ENCODE data around the gene NBPF9.
"Not testable (repeated sequence)": the region's sequence is repeated elsewhere in the genome, so short reads cannot be mapped to it uniquely, and the experiment has no call there.

The NBPF9 gene, protein sequence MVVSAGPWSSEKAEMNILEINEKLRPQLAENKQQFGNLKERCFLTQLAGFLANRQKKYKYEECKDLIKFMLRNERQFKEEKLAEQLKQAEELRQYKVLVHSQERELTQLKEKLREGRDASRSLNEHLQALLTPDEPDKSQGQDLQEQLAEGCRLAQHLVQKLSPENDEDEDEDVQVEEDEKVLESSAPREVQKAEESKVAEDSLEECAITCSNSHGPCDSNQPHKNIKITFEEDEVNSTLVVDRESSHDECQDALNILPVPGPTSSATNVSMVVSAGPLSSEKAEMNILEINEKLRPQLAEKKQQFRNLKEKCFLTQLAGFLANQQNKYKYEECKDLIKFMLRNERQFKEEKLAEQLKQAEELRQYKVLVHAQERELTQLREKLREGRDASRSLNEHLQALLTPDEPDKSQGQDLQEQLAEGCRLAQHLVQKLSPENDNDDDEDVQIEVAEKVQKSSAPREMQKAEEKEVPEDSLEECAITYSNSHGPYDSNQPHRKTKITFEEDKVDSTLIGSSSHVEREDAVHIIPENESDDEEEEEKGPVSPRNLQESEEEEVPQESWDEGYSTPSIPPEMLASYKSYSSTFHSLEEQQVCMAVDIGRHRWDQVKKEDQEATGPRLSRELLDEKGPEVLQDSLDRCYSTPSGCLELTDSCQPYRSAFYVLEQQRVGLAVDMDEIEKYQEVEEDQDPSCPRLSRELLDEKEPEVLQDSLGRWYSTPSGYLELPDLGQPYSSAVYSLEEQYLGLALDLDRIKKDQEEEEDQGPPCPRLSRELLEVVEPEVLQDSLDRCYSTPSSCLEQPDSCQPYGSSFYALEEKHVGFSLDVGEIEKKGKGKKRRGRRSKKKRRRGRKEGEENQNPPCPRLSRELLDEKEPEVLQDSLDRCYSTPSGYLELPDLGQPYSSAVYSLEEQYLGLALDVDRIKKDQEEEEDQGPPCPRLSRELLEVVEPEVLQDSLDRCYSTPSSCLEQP (N-terminal part only)

DNA sequence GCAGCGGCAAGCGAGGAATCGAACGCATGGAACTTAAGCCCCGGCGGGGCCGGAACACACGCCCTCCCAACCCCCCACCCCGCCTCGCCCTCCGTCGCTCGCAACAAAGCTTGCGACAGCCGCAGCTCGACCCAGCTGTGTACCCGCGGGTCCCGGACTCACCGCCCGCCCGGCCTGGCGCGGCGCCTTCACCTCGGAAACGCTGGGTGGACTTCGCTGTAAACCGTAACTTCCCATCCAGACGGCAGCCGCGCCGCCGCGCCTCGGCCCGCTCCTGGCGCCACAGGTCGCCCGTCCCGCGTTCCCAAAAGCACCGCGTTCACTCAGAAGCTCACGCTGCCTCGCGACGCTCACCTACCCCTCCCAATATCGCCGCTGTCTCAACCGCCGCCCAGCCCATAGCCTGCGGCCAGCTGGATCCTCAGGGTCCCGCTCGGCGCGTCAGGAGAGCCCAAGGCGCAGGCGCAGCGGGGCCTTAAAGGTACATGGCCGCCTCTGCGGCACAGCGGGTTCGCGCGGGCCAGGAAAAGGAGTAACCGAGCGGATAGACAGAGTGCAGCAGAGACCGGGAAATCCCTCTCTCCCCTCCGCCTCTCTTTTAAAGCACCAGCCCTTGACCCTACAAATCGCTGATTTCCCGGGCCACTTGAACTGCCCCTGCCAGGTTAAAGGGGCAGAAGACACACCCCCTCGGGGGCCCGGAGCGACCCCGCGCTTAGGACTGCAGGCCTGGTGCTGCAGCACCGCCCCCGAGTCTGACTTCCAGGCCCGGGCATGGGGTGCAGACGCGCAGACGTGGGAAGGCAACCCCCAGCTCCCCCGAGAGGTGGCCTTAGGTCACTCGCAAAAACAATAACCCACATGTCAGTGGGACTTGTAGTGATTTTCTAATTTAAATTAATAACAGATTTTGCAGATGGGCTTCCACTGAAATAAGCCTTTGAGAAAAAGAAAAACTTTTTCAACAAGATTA lies at the start of gene NBPF9:
TSS of gene NBPF9 (minus strand) at position 443 of the 973 bp plus-strand sequence. CDS start 21,412 bp downstream, outside the sequence.
- TF ChIP-seq, protein P1, sequence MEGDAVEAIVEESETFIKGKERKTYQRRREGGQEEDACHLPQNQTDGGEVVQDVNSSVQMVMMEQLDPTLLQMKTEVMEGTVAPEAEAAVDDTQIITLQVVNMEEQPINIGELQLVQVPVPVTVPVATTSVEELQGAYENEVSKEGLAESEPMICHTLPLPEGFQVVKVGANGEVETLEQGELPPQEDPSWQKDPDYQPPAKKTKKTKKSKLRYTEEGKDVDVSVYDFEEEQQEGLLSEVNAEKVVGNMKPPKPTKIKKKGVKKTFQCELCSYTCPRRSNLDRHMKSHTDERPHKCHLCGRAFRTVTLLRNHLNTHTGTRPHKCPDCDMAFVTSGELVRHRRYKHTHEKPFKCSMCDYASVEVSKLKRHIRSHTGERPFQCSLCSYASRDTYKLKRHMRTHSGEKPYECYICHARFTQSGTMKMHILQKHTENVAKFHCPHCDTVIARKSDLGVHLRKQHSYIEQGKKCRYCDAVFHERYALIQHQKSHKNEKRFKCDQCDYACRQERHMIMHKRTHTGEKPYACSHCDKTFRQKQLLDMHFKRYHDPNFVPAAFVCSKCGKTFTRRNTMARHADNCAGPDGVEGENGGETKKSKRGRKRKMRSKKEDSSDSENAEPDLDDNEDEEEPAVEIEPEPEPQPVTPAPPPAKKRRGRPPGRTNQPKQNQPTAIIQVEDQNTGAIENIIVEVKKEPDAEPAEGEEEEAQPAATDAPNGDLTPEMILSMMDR (IDR thresholded peaks at IDR 0.05): not testable (repeated sequence)

DNA sequence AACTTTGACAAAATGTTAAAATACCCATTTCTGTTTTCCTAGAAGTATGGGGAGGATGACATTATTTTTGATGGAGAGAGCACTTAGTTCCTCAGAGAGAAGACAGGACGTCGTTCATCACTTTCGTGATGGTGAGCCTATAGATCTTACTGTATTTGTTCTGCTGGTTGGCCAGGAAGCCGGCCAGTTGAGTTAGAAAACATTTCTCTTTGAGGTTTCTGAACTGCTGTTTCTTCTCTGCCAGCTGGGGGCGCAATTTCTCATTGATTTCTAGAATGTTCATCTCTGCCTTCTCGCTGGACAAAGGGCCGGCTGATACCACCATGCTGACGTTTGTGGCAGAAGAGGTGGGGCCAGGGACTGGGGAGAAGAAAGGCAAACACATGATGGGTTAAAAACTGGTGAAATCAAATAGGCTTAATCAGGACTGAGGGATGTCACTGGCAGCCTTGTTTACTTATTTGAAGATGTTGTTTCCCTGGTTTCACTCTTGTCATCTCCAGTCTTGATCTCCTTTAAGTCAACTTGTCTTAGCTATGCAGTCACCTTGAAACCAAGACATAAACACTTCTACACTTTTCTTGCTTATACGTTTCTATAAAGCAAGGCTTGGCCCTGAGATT lies 27.7 kb downstream of the NBPF9 start:
- TF ChIP-seq, protein P1 (IDR thresholded peaks at IDR 0.05): peak; percentile 46
